CD4-positive, alpha-beta T cell treated with Interleukin-4 for 1 hour (primary cell): ENCODE data around the gene SCN3A.

Experiments
- DNase-seq, 2 donors: peaks; one replicate each; pipeline ENCODE4 v3.0.0-alpha.2; 2020 to 2022

The SCN3A gene

GRCh38 chr2:165185633-165186032 lies 18.2 kb downstream of the SCN3A start:
- no peak for DNase-seq

GRCh38 chr2:165182029-165182428 lies 21.8 kb downstream of the SCN3A start:
- DNase-seq, result no peak

GRCh38 chr2:165176780-165177179 lies 27.1 kb downstream of the SCN3A start:
- no peak for DNase-seq

- no peak for DNase-seq
Observed at GRCh38 chr2:165173215-165173614, 30.6 kb downstream of the SCN3A start.

GRCh38 chr2:165164201-165164600 lies 39.6 kb downstream of the SCN3A start:
- DNase-seq, result no peak

GRCh38 chr2:165163761-165164160 lies 40.1 kb downstream of the SCN3A start:
- DNase-seq, result no peak

GRCh38 chr2:165162466-165162865 lies 41.4 kb downstream of the SCN3A start:
- DNase-seq, result no peak

- DNase-seq, result no peak
Observed at GRCh38 chr2:165161510-165161909, 42.3 kb downstream of the SCN3A start.

GRCh38 chr2:165157160-165157559 lies 46.7 kb downstream of the SCN3A start:
- DNase-seq, result no peak

- DNase-seq, result no peak
Observed at GRCh38 chr2:165155152-165155551, 48.7 kb downstream of the SCN3A start.

GRCh38 chr2:165149439-165149838 lies 54.4 kb downstream of the SCN3A start:
- no peak for DNase-seq

- no peak for DNase-seq
Observed at GRCh38 chr2:165147186-165148045, 56.4 kb downstream of the SCN3A start.

GRCh38 chr2:165144315-165144714 lies 59.5 kb downstream of the SCN3A start:
- no peak for DNase-seq

GRCh38 chr2:165141601-165142354 lies 62.1 kb downstream of the SCN3A start:
- no peak for DNase-seq

GRCh38 chr2:165126244-165126643 lies 77.6 kb downstream of the SCN3A start:
- no peak for DNase-seq

- DNase-seq, result no peak
Observed at GRCh38 chr2:165122521-165122920, 81.3 kb downstream of the SCN3A start.

GRCh38 chr2:165120740-165121467 lies 82.9 kb downstream of the SCN3A start:
- DNase-seq, result no peak

GRCh38 chr2:165115258-165115657 lies 88.6 kb downstream of the SCN3A start:
- DNase-seq, result no peak

GRCh38 chr2:165114346-165114939 lies 89.4 kb downstream of the SCN3A start:
- DNase-seq, result no peak

GRCh38 chr2:165113414-165113813 lies 90.4 kb downstream of the SCN3A start:
- DNase-seq, result no peak

GRCh38 chr2:165112789-165113188 lies 91.1 kb downstream of the SCN3A start:
- DNase-seq, result no peak

GRCh38 chr2:165112133-165112573 lies 91.7 kb downstream of the SCN3A start:
- DNase-seq, result no peak

GRCh38 chr2:165110394-165110793 lies 93.5 kb downstream of the SCN3A start:
- DNase-seq, result no peak
